Tibial nerve (tissue), 4 donors: ENCODE measurements around the gene TTYH1.

Source experiments
- EP300 ChIP-seq, 2 donors: sonication (generic); formaldehyde crosslinking; IDR thresholded peaks; one replicate each; pipeline ENCODE4 v1.6.1; 2017; ENCODE audit warnings: antibody characterized with exemption in 2 of 2, mild to moderate bottlenecking in 1 of 2
- POLR2A ChIP-seq, 2 donors: fragments of 450-650 bp; IDR thresholded peaks; one replicate each; pipeline ENCODE4 v1.6.1; 2017; ENCODE audit warnings: antibody characterized with exemption in 2 of 2, mild to moderate bottlenecking in 2 of 2, moderate library complexity in 2 of 2
- TF ChIP-seq, protein P1 (sequence below), 5 experiments: fragments of 200-600 bp in 3 of 5; fragments of 450-650 bp in 2 of 5; sonication (generic) in 3 of 5; IDR thresholded peaks; one replicate each; pipeline ENCODE4 v1.5.1; 2016 to 2019; ENCODE audit warnings: antibody characterized with exemption in 5 of 5, mild to moderate bottlenecking in 3 of 5, moderate library complexity in 2 of 5

DNA sequence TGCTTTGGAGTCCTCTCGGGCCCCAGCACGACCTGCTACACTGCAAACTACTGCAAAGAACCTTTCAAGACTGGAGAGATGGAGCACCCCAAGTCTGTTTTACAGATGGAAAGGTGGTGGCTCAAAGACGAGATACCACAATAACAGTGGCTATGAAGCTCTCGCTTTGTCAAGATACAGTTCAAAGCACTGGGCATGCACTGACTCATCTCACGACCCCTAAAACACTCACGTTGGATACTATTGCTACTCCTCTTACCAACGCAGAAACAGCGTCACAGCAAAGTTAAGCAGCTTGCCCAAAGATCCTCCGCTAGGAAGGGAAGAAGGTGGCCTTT, 26.5 kb upstream of the TTYH1 start:
- TF ChIP-seq, protein P1, sequence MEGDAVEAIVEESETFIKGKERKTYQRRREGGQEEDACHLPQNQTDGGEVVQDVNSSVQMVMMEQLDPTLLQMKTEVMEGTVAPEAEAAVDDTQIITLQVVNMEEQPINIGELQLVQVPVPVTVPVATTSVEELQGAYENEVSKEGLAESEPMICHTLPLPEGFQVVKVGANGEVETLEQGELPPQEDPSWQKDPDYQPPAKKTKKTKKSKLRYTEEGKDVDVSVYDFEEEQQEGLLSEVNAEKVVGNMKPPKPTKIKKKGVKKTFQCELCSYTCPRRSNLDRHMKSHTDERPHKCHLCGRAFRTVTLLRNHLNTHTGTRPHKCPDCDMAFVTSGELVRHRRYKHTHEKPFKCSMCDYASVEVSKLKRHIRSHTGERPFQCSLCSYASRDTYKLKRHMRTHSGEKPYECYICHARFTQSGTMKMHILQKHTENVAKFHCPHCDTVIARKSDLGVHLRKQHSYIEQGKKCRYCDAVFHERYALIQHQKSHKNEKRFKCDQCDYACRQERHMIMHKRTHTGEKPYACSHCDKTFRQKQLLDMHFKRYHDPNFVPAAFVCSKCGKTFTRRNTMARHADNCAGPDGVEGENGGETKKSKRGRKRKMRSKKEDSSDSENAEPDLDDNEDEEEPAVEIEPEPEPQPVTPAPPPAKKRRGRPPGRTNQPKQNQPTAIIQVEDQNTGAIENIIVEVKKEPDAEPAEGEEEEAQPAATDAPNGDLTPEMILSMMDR (IDR thresholded peaks at IDR 0.05) = no peak
- TF ChIP-seq POLR2A (IDR thresholded peaks at IDR 0.05) (no peak), EP300 (IDR thresholded peaks at IDR 0.05) (no peak)
